GM12801 (cell line): Measurements from ENCODE around the gene FAM174A.

Experiments
- TF ChIP-seq, protein P1 (sequence below): IDR thresholded peaks from one replicate; pipeline ENCODE4 v1.5.1; 2011; ENCODE audit warnings: control low read depth; ENCODE audit not compliant: insufficient read length; ENCODE audit errors: extremely low read depth

The FAM174A gene

GRCh38 chr5:100577506-100577905 lies 42.3 kb downstream of the FAM174A start:
- TF ChIP-seq, protein P1, sequence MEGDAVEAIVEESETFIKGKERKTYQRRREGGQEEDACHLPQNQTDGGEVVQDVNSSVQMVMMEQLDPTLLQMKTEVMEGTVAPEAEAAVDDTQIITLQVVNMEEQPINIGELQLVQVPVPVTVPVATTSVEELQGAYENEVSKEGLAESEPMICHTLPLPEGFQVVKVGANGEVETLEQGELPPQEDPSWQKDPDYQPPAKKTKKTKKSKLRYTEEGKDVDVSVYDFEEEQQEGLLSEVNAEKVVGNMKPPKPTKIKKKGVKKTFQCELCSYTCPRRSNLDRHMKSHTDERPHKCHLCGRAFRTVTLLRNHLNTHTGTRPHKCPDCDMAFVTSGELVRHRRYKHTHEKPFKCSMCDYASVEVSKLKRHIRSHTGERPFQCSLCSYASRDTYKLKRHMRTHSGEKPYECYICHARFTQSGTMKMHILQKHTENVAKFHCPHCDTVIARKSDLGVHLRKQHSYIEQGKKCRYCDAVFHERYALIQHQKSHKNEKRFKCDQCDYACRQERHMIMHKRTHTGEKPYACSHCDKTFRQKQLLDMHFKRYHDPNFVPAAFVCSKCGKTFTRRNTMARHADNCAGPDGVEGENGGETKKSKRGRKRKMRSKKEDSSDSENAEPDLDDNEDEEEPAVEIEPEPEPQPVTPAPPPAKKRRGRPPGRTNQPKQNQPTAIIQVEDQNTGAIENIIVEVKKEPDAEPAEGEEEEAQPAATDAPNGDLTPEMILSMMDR, result no peak

GRCh38 chr5:100584069-100584468 lies 48.9 kb downstream of the FAM174A start:
- TF ChIP-seq, protein P1, result no peak

DNA sequence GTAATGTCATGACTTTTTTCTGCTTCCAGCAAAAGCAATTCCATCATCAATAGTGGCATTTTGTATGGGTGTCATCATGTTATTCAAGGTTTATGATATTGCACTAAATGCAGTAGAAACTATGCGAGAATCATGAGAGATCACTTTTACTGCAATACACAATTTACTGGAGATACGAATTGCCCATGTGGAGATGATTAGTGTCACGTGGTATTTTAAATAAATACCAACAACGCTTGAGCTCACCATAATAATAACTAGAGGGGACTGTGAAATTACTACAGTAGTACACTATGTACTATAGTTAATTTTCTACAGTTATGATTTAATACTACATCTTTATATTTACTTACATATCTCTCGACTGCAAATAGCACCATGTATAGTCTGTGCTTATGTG lies 49.7 kb downstream of the FAM174A start:
- TF ChIP-seq, protein P1, result no peak

DNA sequence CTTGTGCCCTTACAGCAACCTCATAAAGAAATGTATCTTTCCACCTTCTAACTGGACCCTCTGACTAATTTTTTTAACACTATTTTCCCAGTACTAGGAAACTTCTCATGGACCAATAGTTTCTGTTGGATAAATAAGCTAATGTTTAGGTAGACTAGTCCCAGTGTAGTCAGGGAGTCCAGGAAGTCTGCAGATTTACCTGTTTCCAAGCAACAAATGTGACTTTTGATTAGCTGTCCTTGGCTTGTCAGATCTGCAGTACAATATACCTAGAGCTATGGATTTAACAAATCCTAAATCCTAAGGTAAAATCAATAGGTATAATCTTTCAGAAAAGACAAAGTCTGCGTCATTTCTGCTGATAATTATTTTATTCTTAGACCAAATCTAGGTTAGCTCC lies 55.7 kb downstream of the FAM174A start:
- TF ChIP-seq, protein P1, result no peak

DNA sequence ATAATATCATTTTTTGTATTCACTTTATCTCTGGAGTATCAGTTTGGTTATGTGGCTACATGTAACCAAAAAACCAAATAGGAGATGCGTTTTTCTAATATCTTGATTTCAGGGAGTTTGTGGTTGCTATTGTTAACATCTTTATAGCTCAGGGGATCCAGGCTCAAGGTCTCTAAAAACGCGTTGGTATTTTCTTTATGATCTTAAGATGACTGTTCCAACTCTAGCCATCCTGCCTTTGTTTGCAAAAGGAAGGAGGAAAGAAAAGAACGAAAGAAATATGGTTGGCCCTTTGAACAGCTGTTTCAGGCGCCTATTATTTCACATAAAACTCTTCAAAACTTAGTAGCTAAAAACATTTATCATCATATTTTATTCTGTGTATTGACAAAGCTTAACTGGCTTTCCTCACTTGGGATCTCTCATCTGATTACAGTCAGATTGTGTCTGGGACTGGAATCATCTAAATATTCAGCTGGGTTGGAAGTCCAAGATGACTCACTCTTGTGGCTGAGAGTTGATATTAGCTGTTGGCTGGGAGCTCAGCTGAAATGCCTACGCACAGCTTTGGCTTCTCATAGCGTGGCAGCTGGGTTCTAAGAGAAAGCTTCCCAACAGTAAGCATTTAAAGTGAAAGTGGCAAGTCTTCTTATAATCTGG lies 60.1 kb downstream of the FAM174A start:
- TF ChIP-seq, protein P1, result no peak

- TF ChIP-seq, protein P1, result no peak
Measured at GRCh38 chr5:100595812-100596173, 60.6 kb downstream of the FAM174A start.

DNA sequence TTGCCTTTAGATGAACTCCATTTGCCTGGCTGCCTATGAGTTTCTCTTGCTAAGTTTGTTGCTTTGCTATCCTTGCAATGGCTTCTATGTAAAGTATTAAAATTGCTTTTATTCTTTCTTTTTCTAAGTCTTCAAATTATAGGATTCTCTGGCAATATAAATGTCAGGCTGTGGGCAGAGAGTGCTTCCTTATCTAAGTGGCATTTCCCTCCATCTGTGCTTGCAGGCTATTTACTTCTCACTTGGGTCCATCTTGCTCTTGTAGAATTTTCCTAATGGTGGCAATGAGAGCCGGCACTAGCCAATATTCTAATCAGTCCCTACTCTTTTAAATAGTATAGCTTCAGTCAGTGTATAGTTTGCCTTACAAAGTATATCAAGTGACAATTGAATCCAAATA lies 63.3 kb downstream of the FAM174A start:
- TF ChIP-seq, protein P1, result no peak
